HG03175 (cell line): ENCODE data around the gene NEURL1.
"Not testable (repeated sequence)": the region's sequence is repeated elsewhere in the genome, so short reads cannot be mapped to it uniquely, and the experiment has no call there.

Experiments used
- ATAC-seq: cut with Tn5 transposase; IDR thresholded peaks from one replicate; pipeline ENCODE4 v1.9.1; 2021; ENCODE audit warnings: mild to moderate bottlenecking, moderate library complexity; ENCODE audit not compliant: unreplicated experiment

Gene NEURL1

GRCh38 chr10:103492655-103493261 is 747 bp upstream of the NEURL1 start:
- no peak for ATAC-seq

DNA sequence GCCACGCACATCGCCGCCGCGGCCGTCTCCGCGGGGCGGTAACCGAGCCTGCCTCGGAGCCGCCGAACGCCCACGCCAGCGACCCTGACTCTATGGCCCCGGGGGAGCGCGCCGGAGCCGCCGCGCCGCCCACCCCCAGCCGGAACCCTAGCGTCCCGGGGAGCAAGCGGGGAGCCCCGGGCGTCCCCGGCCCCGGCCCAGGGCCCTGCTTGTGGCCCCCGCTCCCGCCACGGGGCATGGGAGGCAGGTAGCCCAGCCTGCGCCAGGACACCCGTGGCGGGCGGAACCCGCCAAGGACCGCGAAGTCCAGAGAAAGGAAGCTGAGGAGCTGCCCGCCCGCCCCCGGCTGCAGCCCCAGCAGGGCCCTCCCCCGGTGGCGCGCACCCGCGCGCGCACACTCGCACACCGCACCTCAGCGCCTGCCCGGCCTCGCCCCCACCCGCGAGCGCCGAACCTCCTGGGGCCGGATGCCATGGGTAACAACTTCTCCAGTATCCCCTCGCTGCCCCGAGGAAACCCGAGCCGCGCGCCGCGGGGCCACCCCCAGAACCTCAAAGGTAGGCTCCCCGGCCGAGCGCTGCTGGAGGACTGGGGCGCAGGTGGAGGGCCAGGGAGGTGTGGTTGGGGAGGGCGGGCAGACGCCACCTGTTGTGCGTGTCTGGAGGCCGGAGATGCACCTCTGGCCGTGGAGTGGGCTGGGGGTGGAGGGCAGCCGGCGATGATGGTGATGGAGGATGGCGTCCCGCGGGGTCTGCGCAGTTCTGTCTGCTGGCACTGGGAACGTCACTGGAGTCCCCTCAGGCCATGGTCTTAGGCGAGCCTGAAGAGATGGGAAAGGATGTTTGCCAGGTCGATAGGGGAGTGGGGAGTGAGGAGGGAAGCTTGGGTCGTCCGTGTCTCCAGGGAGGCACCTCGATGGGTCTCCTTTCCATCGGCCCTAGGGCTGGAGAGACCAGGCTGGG is 692 bp downstream of the NEURL1 start:
- ATAC-seq = no peak

GRCh38 chr10:103495321-103495720 is 1.8 kb downstream of the NEURL1 start:
- no peak for ATAC-seq

- no peak for ATAC-seq
Observed at GRCh38 chr10:103497161-103497915, 3.8 kb downstream of the NEURL1 start.

DNA sequence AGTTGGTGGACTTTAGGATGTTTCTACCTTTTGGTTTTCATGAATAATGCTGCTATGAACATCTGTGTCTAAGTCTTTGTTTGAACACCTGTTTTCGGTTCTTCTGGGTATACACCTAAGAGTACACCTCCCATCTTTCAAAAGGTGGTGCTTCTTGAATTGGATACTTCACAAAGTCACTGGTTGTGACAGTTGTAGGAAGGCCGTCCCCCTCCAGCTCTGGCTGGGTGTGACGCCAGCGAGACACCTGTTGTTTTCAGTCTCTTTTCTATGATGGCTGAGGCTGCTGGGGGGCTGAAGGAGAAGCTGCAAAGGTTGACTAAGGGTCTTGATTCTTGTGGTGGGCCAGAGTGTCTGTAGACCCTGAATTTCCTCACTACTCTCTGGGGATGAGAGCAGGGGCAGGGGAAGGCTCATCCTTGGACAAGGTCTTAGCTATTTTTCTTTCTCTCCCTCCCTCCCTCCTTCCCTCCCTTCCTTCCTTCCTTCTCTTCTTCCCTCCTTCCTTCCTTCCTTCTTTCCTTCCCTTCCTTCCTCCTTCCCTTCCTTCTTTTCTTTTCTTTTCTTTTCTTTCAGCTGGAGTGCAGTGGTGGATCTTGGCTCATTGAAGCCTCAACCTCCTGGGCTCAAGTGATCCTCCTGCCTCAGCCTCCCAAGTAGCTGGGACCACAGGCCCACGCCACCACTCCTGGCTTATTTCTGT is 5.6 kb downstream of the NEURL1 start:
- no peak for ATAC-seq

DNA sequence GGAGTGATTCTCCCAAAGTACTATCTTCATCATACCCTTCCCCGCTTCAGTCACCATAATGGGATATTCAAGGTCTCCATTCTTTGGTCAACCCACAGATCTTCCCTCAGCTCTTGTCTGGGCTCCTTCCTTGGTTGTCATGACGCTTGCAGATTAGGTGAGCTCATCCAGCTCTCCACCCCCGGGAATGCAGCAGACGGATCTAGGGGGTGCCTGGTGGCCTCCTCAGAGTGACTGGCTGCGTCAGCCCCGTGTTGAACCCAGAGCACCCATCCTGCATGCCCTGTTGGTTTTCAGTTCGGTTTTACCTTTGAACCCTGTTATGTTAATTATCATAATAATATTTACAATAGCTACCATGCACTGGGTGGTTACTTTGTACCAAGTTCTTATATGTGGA is 6.4 kb downstream of the NEURL1 start:
- no peak for ATAC-seq

DNA sequence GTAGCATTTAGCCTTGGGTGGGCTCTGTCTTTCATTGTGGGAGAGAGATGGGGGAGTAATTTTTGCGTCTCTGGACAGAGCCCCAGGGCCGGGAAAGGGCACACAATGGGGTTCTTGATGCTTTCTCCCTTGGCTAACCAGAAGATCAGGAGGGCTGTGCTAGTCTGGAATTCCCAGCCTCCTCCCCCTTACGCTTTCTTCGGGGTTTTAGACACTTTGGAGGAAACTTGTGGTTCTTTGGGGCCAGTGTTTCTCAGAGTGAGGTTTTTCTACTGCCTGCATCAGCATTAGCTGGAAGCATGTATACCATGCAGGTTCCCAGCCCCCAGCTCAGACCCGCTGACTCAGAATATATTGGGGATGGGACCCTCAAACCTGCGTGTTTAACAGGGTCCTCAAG is 7.0 kb downstream of the NEURL1 start:
- no peak for ATAC-seq

- ATAC-seq = no peak
Observed at GRCh38 chr10:103501186-103501585, 7.7 kb downstream of the NEURL1 start.

GRCh38 chr10:103502849-103503660 is 9.6 kb downstream of the NEURL1 start:
- ATAC-seq = no peak

DNA sequence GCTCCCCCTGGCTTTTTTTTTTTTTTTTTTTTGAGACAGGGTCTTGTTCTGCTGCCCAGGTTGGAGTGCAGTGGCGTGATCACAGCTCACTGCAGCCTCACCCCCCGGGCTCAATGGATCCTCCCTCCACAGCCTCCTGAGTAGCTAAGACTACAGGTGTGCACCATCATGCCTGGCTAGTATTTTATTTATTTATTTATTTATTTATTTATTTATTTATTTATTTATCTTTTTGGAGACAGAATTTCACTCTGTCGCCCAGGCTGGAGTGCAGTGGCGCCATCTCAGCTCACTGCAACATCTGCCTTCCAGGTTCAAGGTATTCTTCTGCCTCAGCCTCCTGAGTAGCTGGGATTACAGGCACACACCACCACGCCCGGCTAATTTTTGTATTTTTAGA is 10.3 kb downstream of the NEURL1 start:
- not testable (repeated sequence) for ATAC-seq

GRCh38 chr10:103504181-103504783 is 10.8 kb downstream of the NEURL1 start:
- peak; percentile 38 for ATAC-seq

- no peak for ATAC-seq
Observed at GRCh38 chr10:103506061-103506460, 12.6 kb downstream of the NEURL1 start.

DNA sequence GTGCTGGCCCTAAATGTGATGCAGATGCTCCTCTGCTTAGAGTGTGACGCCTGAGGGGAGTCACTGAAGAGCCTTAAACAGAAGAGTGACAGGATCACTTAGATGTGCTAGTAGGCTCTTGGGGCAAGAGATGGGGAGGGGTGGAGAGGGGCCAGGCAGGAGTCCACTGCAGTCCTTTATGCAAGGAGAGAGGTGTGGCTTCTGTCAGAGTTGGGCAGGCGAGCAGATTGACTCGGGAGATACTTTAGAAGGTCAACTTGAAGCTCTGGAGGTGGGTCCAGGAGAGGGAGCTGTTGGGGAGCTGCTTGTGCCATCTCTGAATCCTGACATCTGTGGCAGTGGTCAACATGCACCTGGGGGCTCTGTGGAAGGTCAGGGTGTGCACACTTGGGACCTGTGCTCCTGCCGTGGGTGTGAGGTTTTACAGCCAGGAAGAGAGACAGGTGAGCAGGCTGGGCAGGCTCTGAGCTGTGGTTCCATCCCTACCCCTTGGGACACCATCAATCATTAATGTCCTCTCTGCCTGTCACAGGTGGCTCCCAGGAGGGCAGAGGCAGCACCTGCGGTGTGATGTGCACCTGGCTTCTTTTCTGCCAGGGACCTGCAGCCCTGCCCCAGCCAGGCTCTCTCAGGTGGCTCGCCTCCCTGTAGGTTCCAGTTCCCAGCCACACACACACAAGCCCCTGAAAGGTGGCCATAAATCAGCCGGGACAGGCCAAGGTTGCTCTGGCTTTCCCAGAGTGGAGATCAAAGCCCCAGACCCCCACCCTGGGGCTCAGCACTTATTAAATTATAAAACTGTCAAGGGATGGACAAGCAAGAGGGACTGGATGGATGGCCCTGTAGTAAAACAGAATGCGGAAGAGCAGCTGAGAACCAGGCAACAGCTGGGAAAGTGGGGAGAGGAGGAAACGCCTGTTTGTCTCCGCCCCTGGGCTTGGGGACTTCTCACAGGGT is 14.0 kb downstream of the NEURL1 start:
- no peak for ATAC-seq

DNA sequence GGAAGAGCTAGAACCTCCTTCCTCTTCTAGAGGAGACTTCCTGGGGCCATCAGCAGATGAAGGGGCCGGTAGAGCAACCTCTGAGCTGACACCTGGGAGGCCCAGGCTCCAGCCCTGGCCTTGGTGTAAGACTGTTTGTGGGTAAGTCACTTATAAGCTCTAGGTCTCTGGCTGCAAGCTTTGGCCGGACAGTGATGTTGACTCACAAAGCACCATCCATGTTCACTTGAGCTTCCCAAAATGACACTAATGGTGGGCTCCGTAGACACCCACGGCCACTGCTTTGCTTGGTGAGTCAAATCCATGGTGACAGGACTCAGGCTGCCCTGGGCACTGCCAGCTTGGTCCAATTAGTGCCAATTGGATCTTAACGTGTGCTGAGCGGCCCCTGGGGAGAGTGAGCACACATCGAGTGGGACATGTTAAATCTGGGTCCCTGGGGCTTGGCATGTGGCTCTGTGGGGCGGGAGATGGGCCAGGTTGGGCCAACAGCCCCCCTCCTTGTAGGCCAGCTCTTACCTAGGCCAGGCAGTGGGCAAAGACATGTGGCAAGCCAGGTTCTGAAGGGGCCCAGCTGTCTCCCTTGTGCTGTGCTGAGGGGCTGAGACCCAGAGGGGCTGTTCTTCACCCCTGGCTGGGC is 16.7 kb downstream of the NEURL1 start:
- no peak for ATAC-seq

DNA sequence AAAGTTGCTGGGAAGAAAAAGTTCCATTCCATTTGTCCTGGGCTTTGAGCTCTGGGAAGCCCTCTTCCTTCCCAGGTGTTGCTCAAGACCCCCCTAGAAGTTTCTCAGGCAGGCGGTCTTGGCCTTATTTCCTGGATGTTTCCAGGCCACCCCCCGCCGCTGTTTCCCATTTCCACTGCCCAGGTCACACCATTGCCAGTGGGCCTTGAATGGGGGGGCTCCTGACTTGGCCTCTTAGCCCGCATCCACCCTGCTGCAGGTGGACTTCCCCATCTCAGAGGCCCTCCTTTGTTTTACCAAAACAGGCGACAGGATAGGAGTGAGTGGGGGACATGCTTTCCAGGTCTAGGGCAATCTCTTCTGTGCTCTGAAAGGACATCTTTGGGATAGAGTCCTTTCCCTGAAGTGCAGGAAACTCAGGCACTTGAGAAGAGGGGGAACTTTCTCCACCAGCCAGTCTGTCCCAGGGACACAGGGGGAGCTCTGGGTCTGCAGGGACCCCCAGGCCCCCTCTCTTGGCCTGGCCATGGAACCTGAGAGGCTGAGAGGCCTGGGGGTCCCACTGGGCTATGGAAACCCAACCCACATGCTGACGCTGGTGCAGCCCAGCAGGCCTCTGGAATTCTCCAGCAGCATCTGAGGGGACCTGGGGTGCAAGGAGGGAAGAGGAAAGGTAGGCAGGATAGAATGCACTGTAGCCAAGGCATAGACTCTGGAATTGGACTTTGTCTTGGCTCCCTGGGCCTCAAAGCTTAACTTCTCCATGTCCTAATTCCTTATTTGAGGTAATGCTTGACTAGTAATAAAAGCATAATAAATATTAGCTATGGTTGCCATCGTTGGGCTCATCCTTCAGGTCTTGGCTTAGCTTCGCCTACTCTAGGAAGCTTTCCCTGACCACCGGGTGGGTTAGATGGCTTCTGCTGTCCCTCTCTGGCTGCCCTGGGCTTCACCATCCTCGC is 17.6 kb downstream of the NEURL1 start:
- no peak for ATAC-seq

GRCh38 chr10:103512166-103512565 is 18.7 kb downstream of the NEURL1 start:
- ATAC-seq = no peak
